Embryonic facial prominence (tissue), 1 donor: ENCODE measurements around the gene ITPR3.

Source experiments
- DNase-seq: peaks from one replicate; pipeline ENCODE4 v3.0.0-alpha.2; 2016; ENCODE audit errors: extremely low spot score

ITPR3 gene

DNA sequence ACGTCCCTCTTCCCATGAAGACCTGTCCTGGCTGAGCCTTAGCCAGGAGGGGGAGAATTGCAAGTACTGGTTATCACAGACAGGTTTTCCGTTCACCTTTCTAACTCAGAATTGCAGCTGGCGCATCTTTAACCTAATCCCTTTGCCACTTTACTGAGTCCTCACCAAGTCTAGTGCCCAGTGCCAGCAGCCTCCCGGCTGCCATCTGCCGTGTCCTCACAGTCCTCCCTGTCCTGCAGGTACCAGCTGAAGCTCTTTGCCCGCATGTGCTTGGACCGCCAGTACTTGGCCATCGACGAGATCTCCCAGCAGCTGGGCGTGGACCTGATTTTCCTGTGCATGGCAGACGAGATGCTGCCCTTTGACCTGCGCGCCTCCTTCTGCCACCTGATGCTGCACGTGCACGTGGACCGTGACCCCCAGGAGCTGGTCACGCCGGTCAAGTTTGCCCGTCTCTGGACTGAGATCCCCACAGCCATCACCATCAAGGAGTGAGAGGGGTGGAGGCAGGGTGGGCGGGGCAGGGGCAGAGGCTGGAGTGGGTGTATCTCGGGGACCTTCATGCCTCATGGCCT is 49.1 kb downstream of the ITPR3 start:
- no peak for DNase-seq

DNA sequence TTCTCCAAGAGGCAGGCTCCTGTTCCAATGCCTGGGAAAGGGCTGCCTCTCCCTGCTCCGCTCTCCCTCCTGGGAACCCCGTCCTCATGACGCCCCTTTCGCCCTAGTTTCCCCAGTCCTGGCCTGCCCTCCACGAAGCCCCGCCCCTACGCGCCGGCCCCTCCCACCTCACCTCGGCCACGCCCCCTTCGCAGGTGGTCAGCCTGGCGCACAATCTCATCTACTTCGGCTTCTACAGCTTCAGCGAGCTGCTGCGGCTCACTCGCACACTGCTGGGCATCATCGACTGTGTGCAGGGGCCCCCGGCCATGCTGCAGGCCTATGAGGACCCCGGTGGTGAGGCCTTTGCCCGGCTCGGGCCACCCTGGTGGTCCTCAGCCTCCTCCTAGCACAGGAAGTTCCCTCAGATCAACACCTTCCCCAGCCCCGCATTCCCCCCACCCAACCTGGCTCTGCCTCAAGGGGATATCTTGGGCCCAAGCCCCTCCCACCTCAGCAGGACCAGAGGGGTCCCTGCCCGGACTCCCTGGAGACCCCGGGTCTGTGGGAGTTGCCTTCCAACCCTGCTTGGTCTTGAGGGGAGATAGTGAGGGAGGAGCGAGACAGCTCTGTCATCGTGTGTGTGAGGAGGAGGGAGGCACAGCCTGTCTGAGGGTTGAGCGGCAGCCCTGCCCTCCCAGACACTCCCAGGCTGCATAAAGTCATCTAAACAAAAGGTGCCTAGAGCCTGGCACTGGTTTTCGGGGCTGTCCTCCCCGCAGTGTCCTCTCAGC is 50.0 kb downstream of the ITPR3 start:
- no peak for DNase-seq

- DNase-seq: no peak
Observed at GRCh38 chr6:33671744-33672072, 50.6 kb downstream of the ITPR3 start.

- no peak for DNase-seq
Observed at GRCh38 chr6:33672808-33673207, 51.7 kb downstream of the ITPR3 start.

DNA sequence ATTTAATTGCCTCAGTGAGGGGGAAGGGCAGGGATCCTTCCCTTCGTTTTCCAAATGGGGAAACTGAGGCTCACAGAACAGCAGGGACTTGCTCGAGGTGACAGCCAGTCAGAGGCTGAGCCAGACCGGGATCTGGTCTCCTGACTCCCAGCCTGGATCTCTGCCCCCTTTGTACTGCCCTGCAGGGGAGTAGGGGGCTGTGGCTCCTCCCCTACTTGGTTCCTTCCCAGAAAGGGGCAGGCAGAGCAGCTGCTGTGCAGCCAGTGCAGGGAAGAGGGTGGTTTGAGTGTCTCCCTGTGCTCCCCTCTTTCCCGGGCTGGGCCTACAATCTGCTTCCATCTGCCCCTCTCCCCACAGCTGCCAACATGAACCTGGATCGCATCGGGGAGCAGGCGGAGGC is 52.7 kb downstream of the ITPR3 start:
- no peak for DNase-seq

DNA sequence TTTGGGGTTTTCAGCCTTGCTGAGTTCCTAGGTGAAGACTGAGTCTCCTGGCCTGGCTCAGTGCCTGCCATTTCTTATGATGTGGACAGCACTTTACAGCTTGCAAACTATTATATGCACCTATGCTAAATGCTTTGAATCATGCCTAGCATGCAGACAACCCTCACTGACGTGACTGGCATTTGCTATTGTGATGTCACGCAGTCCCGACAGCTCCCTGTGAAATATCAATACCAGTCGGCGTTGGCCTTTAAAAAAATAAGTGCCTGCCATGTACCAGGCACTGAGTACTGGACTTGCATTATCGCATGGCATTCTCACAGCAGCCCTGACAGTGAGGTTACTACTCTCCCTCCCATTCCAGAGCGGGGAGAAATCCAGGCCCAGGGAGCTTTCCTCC is 54.8 kb downstream of the ITPR3 start:
- no peak for DNase-seq

DNA sequence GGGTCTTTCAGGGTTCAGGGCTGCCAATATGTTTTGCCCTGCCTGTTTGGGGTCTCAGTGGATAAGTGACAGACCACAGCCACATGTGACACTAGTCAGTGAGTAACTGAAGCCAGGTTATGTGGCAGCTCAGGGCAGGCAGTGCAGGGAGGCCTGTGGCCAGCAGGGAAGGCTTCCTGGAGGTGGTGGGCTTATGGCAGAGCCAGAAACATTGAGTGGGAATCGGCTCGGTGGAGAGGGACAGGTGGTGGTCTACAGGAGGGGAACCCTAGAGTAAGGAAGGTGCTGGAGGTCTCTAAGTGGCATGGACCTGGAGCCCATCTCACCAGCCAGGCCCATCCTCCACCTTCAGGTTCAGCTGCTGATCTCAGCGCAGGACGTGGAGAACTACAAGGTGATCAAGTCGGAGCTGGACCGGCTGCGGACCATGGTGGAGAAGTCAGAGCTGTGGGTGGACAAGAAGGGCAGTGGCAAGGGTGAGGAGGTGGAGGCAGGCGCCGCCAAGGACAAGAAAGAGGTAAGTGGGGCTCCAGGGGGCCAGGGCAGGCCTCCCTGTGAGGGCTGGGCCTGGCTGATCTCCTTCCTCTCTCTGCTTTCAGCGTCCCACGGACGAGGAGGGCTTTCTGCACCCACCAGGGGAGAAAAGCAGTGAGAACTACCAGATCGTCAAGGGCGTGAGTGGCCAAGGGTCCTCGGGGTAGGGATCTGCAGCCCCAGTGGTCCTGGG is 55.5 kb downstream of the ITPR3 start:
- no peak for DNase-seq

GRCh38 chr6:33677143-33677660 is 56.1 kb downstream of the ITPR3 start:
- DNase-seq: no peak

- no peak for DNase-seq
Observed at GRCh38 chr6:33677689-33678088, 56.6 kb downstream of the ITPR3 start.

DNA sequence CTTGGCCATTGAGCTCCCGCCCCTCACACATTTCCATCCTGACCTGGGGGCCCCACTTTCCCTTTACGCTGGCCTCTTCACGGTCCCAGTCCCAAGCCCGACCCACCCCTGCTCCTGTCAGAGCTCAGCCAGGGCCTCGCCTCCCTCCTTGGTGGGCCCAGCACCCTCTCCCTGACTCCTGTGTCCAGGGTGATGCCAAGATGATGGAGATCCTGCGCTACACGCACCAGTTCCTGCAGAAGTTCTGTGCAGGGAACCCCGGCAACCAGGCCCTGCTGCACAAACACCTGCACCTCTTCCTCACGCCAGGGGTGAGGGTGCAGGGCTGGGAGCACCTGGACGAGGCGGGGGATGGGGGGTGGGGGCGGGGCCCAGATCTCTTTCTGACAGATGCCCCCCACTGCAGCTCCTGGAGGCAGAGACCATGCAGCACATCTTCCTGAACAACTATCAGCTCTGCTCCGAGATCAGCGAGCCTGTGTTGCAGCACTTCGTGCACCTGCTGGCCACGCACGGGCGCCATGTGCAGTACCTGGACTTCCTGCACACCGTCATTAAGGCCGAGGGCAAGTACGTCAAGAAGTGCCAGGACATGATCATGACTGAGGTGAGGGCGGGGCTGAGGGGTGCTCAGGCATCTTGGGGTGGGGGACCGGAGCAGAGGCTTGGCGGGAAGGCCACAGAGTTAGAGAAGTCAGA is 57.3 kb downstream of the ITPR3 start:
- no peak for DNase-seq

DNA sequence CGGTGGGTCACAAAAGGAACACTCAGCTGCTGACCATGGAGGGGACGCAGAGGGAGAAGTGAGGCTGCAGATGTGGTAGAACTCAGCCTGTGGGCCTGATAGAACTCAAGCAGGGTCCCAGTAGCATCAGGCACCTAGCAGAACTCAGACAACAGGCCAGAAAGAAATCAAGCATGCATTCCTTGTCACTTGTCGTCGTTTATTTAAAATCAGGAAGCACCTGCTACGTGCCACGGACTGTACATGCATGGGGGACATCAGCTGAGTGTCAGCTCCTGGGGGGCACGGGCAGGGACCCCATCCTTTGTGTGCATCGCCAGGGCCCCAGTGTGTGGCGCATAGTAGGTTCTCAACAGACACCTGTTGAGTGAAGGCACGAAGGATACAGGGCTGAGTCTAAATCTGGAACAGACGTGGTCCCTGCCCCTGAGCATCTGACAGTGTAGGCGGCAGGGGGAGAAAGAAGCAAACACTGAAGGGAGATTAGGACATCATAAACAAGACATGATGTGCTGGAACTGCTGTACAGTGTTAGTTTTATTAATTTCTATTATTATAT is 57.9 kb downstream of the ITPR3 start:
- DNase-seq: no peak

GRCh38 chr6:33679761-33680160 is 58.6 kb downstream of the ITPR3 start:
- DNase-seq: no peak

- no peak for DNase-seq
Observed at GRCh38 chr6:33682341-33682740, 61.2 kb downstream of the ITPR3 start.

- DNase-seq: no peak
Observed at GRCh38 chr6:33683051-33683571, 62.0 kb downstream of the ITPR3 start.

DNA sequence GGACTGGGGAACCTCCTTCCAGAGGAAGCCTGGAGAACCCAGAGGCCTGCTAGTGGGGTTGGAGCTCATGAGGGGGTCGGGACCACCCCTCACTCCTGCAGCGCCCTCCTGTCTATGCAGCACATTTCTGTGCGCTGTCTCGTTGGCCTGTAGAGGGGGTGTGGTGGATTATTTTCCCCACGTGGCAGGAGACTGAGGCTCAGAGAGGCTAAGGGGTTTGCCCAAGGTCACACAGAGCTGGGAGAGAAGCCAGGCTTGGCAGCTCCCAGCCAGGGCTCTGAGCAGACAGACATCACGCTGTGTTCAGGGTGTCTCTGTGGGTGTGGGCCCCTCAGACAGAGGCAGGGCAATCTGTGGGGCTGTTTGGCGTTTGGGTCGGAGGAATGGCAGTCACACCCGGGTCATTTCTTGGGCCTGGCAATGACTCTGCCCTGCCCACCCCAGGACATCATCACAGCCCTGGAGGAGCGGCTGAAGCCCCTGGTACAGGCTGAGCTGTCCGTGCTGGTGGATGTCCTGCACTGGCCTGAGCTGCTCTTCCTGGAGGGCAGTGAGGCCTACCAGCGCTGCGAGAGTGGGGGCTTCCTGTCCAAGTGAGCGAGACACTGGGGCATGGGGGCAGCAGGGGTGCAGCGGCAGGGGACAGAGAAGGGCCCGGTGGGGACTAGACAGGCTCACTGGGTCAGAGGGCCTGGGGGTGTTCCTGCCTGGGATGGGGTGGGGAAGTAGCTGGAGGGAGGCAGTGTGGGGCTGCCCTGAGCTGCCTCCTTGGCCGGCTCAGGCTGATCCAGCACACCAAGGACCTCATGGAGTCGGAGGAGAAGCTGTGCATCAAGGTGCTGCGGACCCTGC is 62.7 kb downstream of the ITPR3 start:
- no peak for DNase-seq

DNA sequence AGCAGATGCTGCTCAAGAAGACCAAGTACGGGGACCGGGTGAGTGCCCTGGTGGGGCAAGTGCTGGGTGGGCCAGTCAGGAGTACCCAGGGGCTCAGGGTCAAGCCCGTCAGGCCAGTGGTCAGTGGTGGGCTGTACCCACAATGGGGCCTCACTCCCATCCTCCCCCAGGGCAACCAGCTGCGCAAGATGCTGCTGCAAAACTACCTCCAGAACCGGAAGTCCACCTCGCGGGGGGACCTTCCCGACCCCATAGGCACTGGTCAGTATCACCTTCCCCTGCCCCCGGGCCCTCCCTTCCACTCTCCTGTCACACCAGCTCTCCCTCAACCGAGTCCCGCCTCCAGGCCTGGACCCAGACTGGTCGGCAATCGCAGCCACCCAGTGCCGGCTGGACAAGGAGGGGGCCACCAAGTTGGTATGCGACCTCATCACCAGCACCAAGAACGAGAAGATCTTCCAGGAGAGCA is 63.3 kb downstream of the ITPR3 start:
- DNase-seq: no peak

DNA sequence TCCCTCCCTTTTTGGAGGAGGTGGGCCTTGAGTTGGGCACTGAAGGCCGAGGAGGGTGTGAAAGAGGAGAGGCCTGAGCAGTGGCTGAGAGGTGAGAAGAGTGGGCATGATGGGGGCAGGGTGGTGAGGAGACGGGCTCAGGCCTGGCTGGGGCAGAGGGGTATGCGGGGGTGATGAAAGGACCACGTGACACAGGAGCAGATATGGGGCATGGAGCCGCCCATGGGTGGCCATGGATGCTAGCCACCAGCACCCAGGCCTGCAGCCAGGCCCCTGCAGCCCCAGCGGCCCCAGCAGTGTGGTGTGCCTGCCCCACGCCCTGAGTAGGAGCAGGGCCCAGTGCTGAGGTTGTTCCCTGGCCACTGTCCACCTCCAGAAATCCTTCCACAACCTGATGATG is 63.9 kb downstream of the ITPR3 start:
- no peak for DNase-seq

DNA sequence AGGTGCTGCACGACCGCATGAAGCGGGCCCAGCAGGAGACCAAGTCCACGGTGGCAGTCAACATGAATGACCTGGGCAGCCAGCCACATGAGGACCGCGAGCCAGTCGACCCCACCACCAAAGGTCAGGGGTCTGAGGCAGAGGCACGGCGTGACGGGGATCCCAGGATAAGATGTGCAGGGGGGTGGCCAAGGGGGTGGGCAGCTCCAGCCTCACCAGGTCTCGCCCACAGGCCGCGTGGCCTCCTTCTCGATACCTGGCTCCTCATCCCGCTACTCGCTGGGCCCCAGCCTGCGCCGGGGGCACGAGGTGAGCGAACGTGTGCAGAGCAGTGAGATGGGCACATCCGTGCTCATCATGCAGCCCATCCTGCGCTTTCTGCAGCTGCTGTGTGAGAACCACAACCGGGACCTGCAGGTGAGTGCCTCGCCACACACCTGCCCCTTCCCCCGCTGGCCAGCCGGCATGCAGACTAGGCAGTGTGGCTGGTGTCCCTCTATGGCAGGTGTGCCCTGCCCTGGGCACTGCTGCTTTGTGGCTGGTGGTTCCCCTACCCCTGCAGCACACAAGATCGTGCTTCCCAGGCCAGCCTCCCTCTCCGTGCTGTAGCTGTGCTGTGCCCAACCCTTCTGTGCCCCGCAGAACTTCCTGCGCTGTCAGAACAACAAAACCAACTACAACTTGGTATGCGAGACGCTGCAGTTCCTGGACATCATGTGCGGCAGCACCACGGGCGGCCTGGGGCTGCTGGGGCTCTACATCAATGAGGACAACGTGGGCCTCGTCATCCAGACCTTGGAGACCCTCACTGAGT is 64.5 kb downstream of the ITPR3 start:
- no peak for DNase-seq

- no peak for DNase-seq
Observed at GRCh38 chr6:33686225-33686924, 65.3 kb downstream of the ITPR3 start.
